ENCODE data around the gene ZHX3.

Gene ZHX3

DNA sequence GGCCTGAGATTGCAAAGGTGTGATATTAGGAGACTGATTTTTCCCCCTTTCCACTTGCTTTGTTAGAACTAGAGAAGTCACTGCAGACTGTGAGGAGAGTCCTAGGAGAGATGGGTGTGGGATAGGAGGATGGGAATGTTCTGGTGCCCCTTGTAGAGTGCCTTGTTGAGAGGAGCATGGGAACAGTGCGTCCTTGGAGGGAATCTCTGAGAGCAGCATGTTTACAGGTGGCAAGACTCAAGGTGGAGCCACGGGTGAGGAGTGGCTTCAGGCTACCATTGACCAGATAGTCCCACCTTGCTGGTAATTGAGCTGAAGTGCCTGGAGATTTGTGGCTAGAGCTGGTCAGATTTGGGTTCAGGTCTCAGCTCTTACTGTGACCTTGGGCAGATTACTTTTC is 174.2 kb downstream of the ZHX3 start:
- Mint-ChIP-seq H3K36me3 (peaks cover 12% of the 10 kb centered on the region), H3K4me1 (ENCODE audit: low read depth) (peaks cover 97% of the 10 kb centered on the region), H3K27ac (peak overlapping the region; percentile 96), H3K27me3 (no peaks in the 10 kb centered on the region), H3K9me3 (ENCODE audit: low read depth) (no peaks in the 10 kb centered on the region), H3K4me3 (peak overlapping the region; percentile 93)

DNA sequence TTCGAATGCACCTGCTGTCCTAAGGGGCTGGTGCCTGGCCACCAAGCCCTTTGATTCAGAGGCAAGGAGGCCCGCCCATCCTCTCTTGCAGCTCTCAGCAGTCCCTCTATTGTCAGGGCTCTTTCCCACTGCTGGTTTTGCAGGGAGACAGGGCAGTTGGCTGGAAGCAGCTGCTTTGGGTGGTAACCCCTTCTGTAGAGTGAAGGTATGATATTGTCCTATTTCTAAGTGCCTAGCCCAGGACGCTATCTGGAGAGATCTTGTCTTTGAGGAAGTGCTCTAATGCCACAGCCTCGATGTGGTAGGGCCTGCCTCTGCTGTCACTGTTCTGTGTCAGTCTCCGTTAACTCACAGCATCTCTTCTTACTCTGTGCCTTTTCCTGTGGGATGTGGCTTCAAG is 174.6 kb downstream of the ZHX3 start:
- Mint-ChIP-seq H3K27me3 (no peaks in the 10 kb centered on the region), H3K9me3 (ENCODE audit: low read depth) (no peaks in the 10 kb centered on the region), H3K36me3 (peaks cover 12% of the 10 kb centered on the region), H3K4me3 (peak overlapping the region; percentile 93), H3K27ac (peak overlapping the region; percentile 96), H3K4me1 (ENCODE audit: low read depth) (peaks cover 93% of the 10 kb centered on the region)

DNA sequence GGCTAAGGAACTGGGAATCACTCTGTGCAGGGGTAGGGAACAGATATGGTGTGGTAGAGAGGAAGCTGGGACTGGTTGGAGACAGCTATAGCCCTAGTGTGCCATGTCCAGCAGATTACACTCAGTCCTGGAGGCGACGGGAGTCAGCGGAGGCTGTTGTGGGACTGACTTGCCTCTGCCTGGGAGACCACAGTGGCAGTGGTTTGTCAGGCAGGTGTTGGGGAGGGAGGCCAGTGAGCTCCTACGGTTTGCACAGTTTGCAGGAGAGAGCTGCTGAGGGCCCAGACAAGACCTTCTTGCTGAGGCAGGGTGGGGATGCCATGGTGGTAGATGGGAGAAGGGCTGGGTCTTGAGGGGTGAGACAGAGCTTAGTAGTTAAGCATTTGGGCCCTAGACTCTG is 175.3 kb downstream of the ZHX3 start:
- peak overlapping the region; percentile 93 for H3K4me3 Mint-ChIP-seq
- no peaks in the 10 kb centered on the region for H3K9me3 Mint-ChIP-seq (ENCODE audit: low read depth)
- peaks cover 12% of the 10 kb centered on the region for H3K36me3 Mint-ChIP-seq
- peaks cover 87% of the 10 kb centered on the region for H3K4me1 Mint-ChIP-seq (ENCODE audit: low read depth)
- H3K27me3 Mint-ChIP-seq = no peaks in the 10 kb centered on the region
- peak overlapping the region; percentile 96 for H3K27ac Mint-ChIP-seq

GRCh38 chr20:41141153-41141815 is 176.2 kb downstream of the ZHX3 start:
- no peaks in the 10 kb centered on the region for H3K27me3 Mint-ChIP-seq
- H3K9me3 Mint-ChIP-seq (ENCODE audit: low read depth) = no peaks in the 10 kb centered on the region
- peaks cover 8% of the 10 kb centered on the region for H3K36me3 Mint-ChIP-seq
- peak overlapping the region; percentile 93 for H3K4me3 Mint-ChIP-seq
- H3K4me1 Mint-ChIP-seq (ENCODE audit: low read depth) = peaks cover 79% of the 10 kb centered on the region
- H3K27ac Mint-ChIP-seq = peak overlapping the region; percentile 96

- no peaks in the 10 kb centered on the region for H3K27me3 Mint-ChIP-seq
- peak overlapping the region; percentile 96 for H3K27ac Mint-ChIP-seq
- H3K4me3 Mint-ChIP-seq = peak overlapping the region; percentile 93
- H3K36me3 Mint-ChIP-seq = peaks cover 7% of the 10 kb centered on the region
- no peaks in the 10 kb centered on the region for H3K9me3 Mint-ChIP-seq (ENCODE audit: low read depth)
- peaks cover 79% of the 10 kb centered on the region for H3K4me1 Mint-ChIP-seq (ENCODE audit: low read depth)
Measured at GRCh38 chr20:41140226-41141133, 177.1 kb downstream of the ZHX3 start.

GRCh38 chr20:41139227-41140093 is 178.1 kb downstream of the ZHX3 start:
- Mint-ChIP-seq H3K27ac (peak overlapping the region; percentile 96), H3K4me1 (ENCODE audit: low read depth) (peaks cover 75% of the 10 kb centered on the region), H3K9me3 (ENCODE audit: low read depth) (no peaks in the 10 kb centered on the region), H3K4me3 (peak overlapping the region; percentile 93), H3K36me3 (peaks cover 7% of the 10 kb centered on the region), H3K27me3 (no peaks in the 10 kb centered on the region)

DNA sequence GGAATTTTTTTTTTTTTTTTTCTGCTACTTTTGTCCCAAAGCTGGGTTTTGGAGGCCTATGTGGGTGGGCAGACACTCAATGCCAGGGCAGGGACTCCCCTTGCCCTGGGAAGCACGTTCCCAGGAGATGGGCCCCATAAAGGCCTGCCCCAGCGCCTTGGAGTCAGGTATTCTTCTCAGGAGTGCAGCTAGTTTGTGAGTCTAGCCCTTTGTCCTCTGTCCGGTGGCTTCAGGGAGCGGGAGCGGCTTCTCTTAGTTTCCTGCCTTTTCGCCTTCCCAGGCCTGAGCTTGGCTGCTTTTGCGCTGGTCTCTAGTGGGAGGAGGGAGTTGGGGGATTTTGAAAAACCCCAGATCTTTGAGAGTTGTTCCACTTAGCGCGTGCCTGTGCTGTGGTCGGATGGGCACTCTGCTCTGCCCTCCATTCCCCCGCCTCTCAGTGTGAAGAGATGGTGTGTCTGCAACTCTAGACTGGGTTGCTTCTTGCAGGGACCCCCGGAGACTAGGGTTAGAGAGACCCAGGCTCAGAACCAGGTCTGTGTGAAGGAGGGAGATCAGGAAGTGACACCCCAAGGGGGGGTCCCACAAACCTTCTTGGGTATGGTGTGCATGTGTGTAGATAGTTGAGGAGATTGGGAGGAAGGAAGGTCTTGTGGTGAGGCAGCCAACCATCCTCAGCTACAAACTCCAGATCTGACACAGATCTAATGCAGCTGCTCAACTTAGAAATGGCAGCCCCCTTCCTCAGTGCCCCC is 178.9 kb downstream of the ZHX3 start:
- no peaks in the 10 kb centered on the region for H3K9me3 Mint-ChIP-seq (ENCODE audit: low read depth)
- peak overlapping the region; percentile 96 for H3K27ac Mint-ChIP-seq
- peak overlapping the region; percentile 93 for H3K4me3 Mint-ChIP-seq
- H3K27me3 Mint-ChIP-seq = no peaks in the 10 kb centered on the region
- peaks cover 4% of the 10 kb centered on the region for H3K36me3 Mint-ChIP-seq
- H3K4me1 Mint-ChIP-seq (ENCODE audit: low read depth) = peaks cover 69% of the 10 kb centered on the region

GRCh38 chr20:41137614-41138474 is 179.7 kb downstream of the ZHX3 start:
- H3K27me3 Mint-ChIP-seq = no peaks in the 10 kb centered on the region
- peak overlapping the region; percentile 96 for H3K27ac Mint-ChIP-seq
- H3K9me3 Mint-ChIP-seq (ENCODE audit: low read depth) = no peaks in the 10 kb centered on the region
- peak overlapping the region; percentile 93 for H3K4me3 Mint-ChIP-seq
- peaks cover 61% of the 10 kb centered on the region for H3K4me1 Mint-ChIP-seq (ENCODE audit: low read depth)
- H3K36me3 Mint-ChIP-seq = peaks cover 4% of the 10 kb centered on the region

DNA sequence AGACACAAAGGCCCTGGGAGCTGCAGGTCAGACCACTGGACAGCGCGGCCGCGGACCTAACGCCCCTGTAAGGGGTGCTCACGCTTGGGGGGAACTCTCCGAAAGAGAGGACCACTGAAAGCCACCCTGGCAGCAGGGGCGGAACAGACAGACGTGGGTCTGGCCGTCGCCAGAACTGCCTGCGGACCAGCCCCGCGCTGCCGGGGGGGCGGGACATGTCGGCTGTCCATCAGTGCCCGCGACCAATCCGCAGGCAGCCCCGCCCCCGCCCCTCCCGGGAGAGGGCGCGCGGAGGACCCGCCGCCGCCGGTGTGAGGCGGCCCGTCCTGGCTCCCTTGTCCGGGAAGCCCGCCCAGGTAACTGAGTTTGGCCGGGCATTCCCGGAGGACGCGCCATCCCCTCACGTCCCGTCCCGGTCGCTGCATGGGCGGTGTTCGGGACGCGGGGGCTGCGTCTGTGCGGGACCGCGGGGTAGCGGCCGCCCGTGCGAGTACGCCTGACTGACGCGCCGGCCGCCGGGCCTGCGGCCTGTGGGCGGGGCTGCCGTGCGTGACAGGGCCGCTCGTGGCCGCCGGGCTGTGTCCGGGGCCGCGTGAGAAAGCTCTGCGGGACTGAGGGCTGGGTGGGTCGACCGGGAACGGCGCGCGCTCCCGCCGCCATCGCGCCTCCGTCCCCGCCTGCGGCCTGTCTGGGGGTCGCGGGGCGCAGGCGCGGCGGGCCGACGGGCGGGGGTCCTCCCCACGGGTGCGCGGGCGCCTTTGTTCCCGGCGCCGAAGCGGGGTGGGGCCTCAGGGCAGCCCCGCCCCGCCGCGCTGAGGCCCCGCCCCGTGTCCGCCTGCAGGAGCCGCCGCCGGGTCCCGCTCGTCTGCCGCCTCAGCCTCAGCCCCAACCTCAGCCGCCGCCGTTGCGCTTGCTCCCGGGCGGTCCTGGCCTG is 180.6 kb downstream of the ZHX3 start, which contains the start of gene PLCG1:
PLCG1 (plus strand) TSS at position 864 of the 934 bp plus-strand sequence. CDS start 99 bp downstream, outside the sequence.
- Mint-ChIP-seq H3K36me3 (peaks cover 4% of the 10 kb centered on the region), H3K27me3 (no peaks in the 10 kb centered on the region), H3K9me3 (ENCODE audit: low read depth) (no peaks in the 10 kb centered on the region), H3K4me3 (peak within 1 kb of the TSS; percentile 93), H3K4me1 (ENCODE audit: low read depth) (peaks cover 52% of the 10 kb centered on the region), H3K27ac (peak within 1 kb of the TSS; percentile 96)

GRCh38 chr20:41135888-41136679 is 181.4 kb downstream of the ZHX3 start:
- Mint-ChIP-seq H3K9me3 (ENCODE audit: low read depth) (no peaks in the 10 kb centered on the region), H3K27ac (peak overlapping the region; percentile 95), H3K4me1 (ENCODE audit: low read depth) (peaks cover 45% of the 10 kb centered on the region), H3K36me3 (peaks cover 5% of the 10 kb centered on the region), H3K4me3 (peak overlapping the region; percentile 88), H3K27me3 (no peaks in the 10 kb centered on the region)

DNA sequence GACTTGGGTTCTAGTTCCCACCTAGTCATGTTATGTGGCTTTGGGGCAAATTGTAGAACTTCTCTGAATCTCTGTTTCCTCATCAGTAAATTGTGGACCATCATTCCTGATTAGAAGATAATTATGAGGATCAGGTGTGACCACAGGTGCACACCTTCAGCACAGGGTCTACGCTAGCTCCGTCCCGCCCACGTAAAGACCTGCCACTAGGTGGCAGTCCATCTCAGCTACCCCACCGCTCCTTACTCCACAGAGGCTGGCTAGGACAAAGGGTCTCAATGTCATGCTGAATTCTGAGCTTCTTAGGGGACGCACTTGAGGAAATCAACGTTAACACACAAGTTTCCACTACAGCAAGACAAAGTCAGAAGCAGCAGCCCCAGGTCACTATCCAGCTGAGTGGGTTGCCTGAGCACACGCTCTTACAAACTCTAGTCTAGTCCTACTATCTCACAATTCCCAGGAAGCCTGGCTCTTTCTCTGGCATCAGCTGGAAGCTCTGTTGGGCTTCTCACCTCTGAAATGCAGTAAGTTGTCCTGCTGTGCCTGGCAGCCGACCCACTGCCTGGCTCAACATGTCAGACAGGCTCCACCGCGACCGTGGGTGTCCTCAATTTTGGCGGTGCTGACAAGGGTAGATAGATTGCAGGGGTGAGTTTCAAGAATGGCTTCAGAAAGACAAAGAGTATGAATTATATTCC is 182.2 kb downstream of the ZHX3 start:
- peak overlapping the region; percentile 88 for H3K4me3 Mint-ChIP-seq
- H3K9me3 Mint-ChIP-seq (ENCODE audit: low read depth) = no peaks in the 10 kb centered on the region
- H3K27me3 Mint-ChIP-seq = no peaks in the 10 kb centered on the region
- peaks cover 38% of the 10 kb centered on the region for H3K4me1 Mint-ChIP-seq (ENCODE audit: low read depth)
- peaks cover 8% of the 10 kb centered on the region for H3K36me3 Mint-ChIP-seq
- peak overlapping the region; percentile 95 for H3K27ac Mint-ChIP-seq

All from activated naive CD8-positive, alpha-beta T cell (primary cell).